IMR-90 (cell line): ENCODE results near the gene AKAP6. TPM values are rescaled to one million over a fixed set of nuclear protein-coding genes. Genes with fewer than 3 reads are reported as not detected.

Experiments
- ATAC-seq: fragments of 200-7000 bp; cut with Tn5 transposase; 2 replicates; pipeline ENCODE4 v1.9.1; 2020; ENCODE audit warnings: low read depth, mild to moderate bottlenecking, moderate library complexity
- BruUV-seq: library from RNA; stranded (reverse); fragments of 400-500 nt; replicated peaks from 2 replicates; lab custom pipeline; 2021; lab: Mats Ljungman, UMichigan
- CTCF ChIA-PET: fragments of 300-600 bp; formaldehyde crosslinking; extraction: SDS; loops from one replicate; lab custom pipeline; 2021; ENCODE audit warnings: antibody characterized with exemption; lab: Yijun Ruan, JAX
- POLR2A ChIA-PET: fragments of 300-600 bp; sonication (Branson Sonifier 250); formaldehyde crosslinking; loops from one replicate; lab custom pipeline; 2022; ENCODE audit warnings: antibody characterized with exemption; ENCODE audit not compliant: unreplicated experiment; lab: Charles Lee
- DNase-seq: peaks from one replicate; pipeline ENCODE4 v3.0.0; 2013
- H2AFZ ChIP-seq: replicated peaks from 2 replicates; pipeline ENCODE3; 2013; ENCODE audit warnings: low read length, mild to moderate bottlenecking; ENCODE audit not compliant: poor library complexity
- H2AK5ac ChIP-seq: 2 replicates; pipeline ENCODE4 v1.6.1; 2013; ENCODE audit warnings: low read depth, low read length, inconsistent platforms
- H2AK9ac ChIP-seq: replicated peaks from 2 replicates; pipeline ENCODE3; 2013; ENCODE audit warnings: mild to moderate bottlenecking, low read depth, low read length, moderate library complexity; ENCODE audit not compliant: poor library complexity
- H2BK120ac ChIP-seq: 2 replicates; pipeline ENCODE4 v1.6.1; 2013; ENCODE audit warnings: low read depth, low read length, inconsistent platforms
- H2BK15ac ChIP-seq: 3 replicates; pipeline ENCODE4 v1.6.1; 2013; ENCODE audit warnings: low read depth, low read length, inconsistent platforms
- H2BK20ac ChIP-seq: 2 replicates; pipeline ENCODE4 v1.6.1; 2013; ENCODE audit warnings: low read depth, mild to moderate bottlenecking, inconsistent platforms, low read length, moderate library complexity
- H2BK5ac ChIP-seq: 2 replicates; pipeline ENCODE4 v1.6.1; 2013; ENCODE audit warnings: mild to moderate bottlenecking, low read depth, low read length, inconsistent platforms; ENCODE audit not compliant: poor library complexity, severe bottlenecking
- H3K14ac ChIP-seq: replicated peaks from 2 replicates; pipeline ENCODE4 v1.6.1; 2013; ENCODE audit warnings: low read depth, low read length, inconsistent platforms
- H3K18ac ChIP-seq: 2 replicates; pipeline ENCODE4 v1.6.1; 2013; ENCODE audit warnings: low read depth, low read length, control low read depth
- H3K23ac ChIP-seq: 2 replicates; pipeline ENCODE4 v1.6.1; 2013; ENCODE audit warnings: low read depth, low read length, inconsistent platforms
- H3K27ac ChIP-seq: 2 replicates; pipeline ENCODE4 v1.5.1; 2013; ENCODE audit warnings: mild to moderate bottlenecking, control low read depth, low read length; ENCODE audit not compliant: insufficient read depth
- H3K27me3 ChIP-seq: 2 replicates; pipeline ENCODE4 v1.6.1; 2013; ENCODE audit warnings: low read length; ENCODE audit not compliant: control insufficient read depth, insufficient read depth
- H3K36me3 ChIP-seq: 2 replicates; pipeline ENCODE4 v1.6.1; 2013; ENCODE audit warnings: low read length, mixed read lengths; ENCODE audit not compliant: control insufficient read depth, insufficient read depth
- H3K4ac ChIP-seq: 2 replicates; pipeline ENCODE4 v1.6.1; 2013; ENCODE audit warnings: low read depth, low read length, inconsistent platforms
- H3K4me1 ChIP-seq: 2 replicates; pipeline ENCODE4 v1.6.1; 2013; ENCODE audit warnings: low read length, mixed read lengths; ENCODE audit not compliant: control insufficient read depth, insufficient read depth
- H3K4me2 ChIP-seq: 2 replicates; pipeline ENCODE4 v1.6.1; 2013; ENCODE audit warnings: low read depth, mild to moderate bottlenecking, control low read depth, low read length, moderate library complexity
- H3K4me3 ChIP-seq: 2 replicates; pipeline ENCODE4 v1.5.1; 2013; ENCODE audit warnings: low read depth, mild to moderate bottlenecking, control low read depth, low read length, moderate library complexity; ENCODE audit not compliant: insufficient read depth
- H3K56ac ChIP-seq: 2 replicates; pipeline ENCODE4 v1.6.1; 2013; ENCODE audit warnings: low read length, inconsistent platforms; ENCODE audit not compliant: insufficient read depth; ENCODE audit errors: extremely low read depth
- H3K79me1 ChIP-seq, 2 experiments: 2 replicates each; pipeline ENCODE4 v1.6.1; 2013; ENCODE audit warnings: low read length in 2 of 2, inconsistent platforms in 1 of 2, low read depth in 1 of 2
- H3K9ac ChIP-seq: 2 replicates; pipeline ENCODE4 v1.6.1; 2013; ENCODE audit warnings: low read depth, low read length, control low read depth
- H3K9me1 ChIP-seq: 2 replicates; pipeline ENCODE4 v1.6.1; 2013; ENCODE audit warnings: low read length, inconsistent platforms; ENCODE audit not compliant: insufficient read depth
- H3K9me3 ChIP-seq: 2 replicates; pipeline ENCODE4 v1.6.1; 2013; ENCODE audit warnings: low read length; ENCODE audit not compliant: control insufficient read depth, insufficient read depth
- H4K20me1 ChIP-seq: 2 replicates; pipeline ENCODE4 v1.6.1; 2013; ENCODE audit warnings: low read length, inconsistent platforms; ENCODE audit not compliant: insufficient read depth
- H4K5ac ChIP-seq: 2 replicates; pipeline ENCODE4 v1.6.1; 2013; ENCODE audit warnings: mild to moderate bottlenecking, low read depth, low read length, control low read depth
- H4K8ac ChIP-seq, 2 experiments: 2 replicates each; pipeline ENCODE4 v1.6.1; 2013; ENCODE audit warnings: low read depth in 2 of 2, low read length in 2 of 2, control low read depth in 1 of 2, inconsistent platforms in 1 of 2
- H4K91ac ChIP-seq: 2 replicates; pipeline ENCODE4 v1.6.1; 2013; ENCODE audit warnings: low read depth, low read length, inconsistent platforms; ENCODE audit not compliant: insufficient read depth
- BHLHE40 ChIP-seq: fragments of 150-350 bp; IDR thresholded peaks from 2 replicates; pipeline ENCODE4 v1.6.1; 2016; ENCODE audit warnings: mild to moderate bottlenecking, low read depth, low read length
- CEBPB ChIP-seq: IDR thresholded peaks from 2 replicates; pipeline ENCODE4 v1.6.1; 2012; ENCODE audit warnings: low read depth, low read length, improper control_type of control experiment
- MXI1 ChIP-seq: IDR thresholded peaks from 2 replicates; pipeline ENCODE4 v1.6.1; 2012; ENCODE audit warnings: low read depth, mild to moderate bottlenecking, low read length, moderate library complexity, borderline replicate concordance
- NFE2L2 ChIP-seq: fragments of 150-350 bp; IDR thresholded peaks from 2 replicates; pipeline ENCODE4 v1.6.1; 2016; ENCODE audit warnings: low read depth, mild to moderate bottlenecking, low read length
- POLR2A ChIP-seq: IDR thresholded peaks from 2 replicates; pipeline ENCODE4 v1.6.1; 2012; ENCODE audit warnings: mild to moderate bottlenecking, low read depth, low read length
- RAD21 ChIP-seq: IDR thresholded peaks from 2 replicates; pipeline ENCODE4 v1.6.1; 2012; ENCODE audit warnings: low read length, improper control_type of control experiment
- RCOR1 ChIP-seq: IDR thresholded peaks from 2 replicates; pipeline ENCODE4 v1.6.1; 2012; ENCODE audit warnings: mild to moderate bottlenecking, low read length, improper control_type of control experiment; ENCODE audit not compliant: insufficient replicate concordance
- SMC3 ChIP-seq: fragments of 150-350 bp; IDR thresholded peaks from 2 replicates; pipeline ENCODE4 v1.6.1; 2016; ENCODE audit warnings: low read depth, mild to moderate bottlenecking, antibody characterized with exemption, low read length, moderate library complexity
- WGBS, 2 experiments: methylation state at CpG; one replicate each; pipeline versions ENCODE4 v1.1.5 to v1.1.7; 2013; ENCODE audit warnings: missing lambda C conversion rate in 2 of 2; ENCODE audit not compliant: insufficient read length in 1 of 2; ENCODE audit errors: extremely low coverage in 2 of 2; 5-methylcytosine and 5-hydroxymethylcytosine counted together
- dilution Hi-C: fragments of 300-500 bp; cut with HindIII; formaldehyde crosslinking; loops from one replicate; pipeline ENCODE4 v1.14.3; 2018; ENCODE audit warnings: low sequenced_read_pairs; ENCODE audit not compliant: unreplicated experiment
- in situ Hi-C: fragments of 300-500 bp; cut with MboI; formaldehyde crosslinking; loops from 3 replicates; pipeline ENCODE4 v1.14.3; 2019; ENCODE audit warnings: low sequenced_read_pairs, inconsistent platforms, mixed read lengths
- intact Hi-C: fragments of 100-400 bp; cut with micrococcal nuclease; formaldehyde crosslinking; loops from 2 replicates; pipeline ENCODE4 v1.10.0; 2022
- polyA plus RNA-seq, 3 experiments: library from polyadenylated mRNA; depleted of rRNA; stranded (reverse); fragments of >200 nt; gene quantifications; 2 replicates each; pipeline ENCODE4 v1.2.3, GENCODE V29; 2012; ENCODE audit warnings: low replicate concordance in 1 of 3
- total RNA-seq: library from RNA; depleted of rRNA; stranded (reverse); fragments of >200 nt; gene quantifications from 2 replicates; pipeline ENCODE4 v1.2.3, GENCODE V29; 2012
- TF ChIP-seq, protein P1 (sequence below): fragments of 150-350 bp; IDR thresholded peaks from 2 replicates; pipeline ENCODE4 v1.6.1; 2016; ENCODE audit warnings: low read depth, mild to moderate bottlenecking, low read length, moderate library complexity, borderline replicate concordance

AKAP6 gene
- total and polyA plus RNA-seq, 2 of the 4 experiments (the other 2 are of a cell fraction), result 0.22 to 1.6 TPM

- Histone ChIP-seq H2AK5ac (peak overlapping the region; percentile 69; the same call in 1 of the 2 replicates), H3K27me3 (no peaks in the 10 kb centered on the region), H3K4me2 (peak overlapping the region; percentile 34), H3K56ac (peak overlapping the region; percentile 84), H3K23ac (peak overlapping the region; percentile 82), H4K8ac (peak overlapping the region in 1 of 2 experiments; percentile 76; a peak in 2 of 4 replicates), H4K5ac (peak overlapping the region; percentile 58), H3K9ac (no peak overlapping the region), H3K14ac (peak overlapping the region; percentile 91), H4K20me1 (no peaks in the 10 kb centered on the region), H3K4ac (peak overlapping the region; percentile 85), H2BK5ac (peak overlapping the region; percentile 97), H3K4me3 (no peak overlapping the region), H2BK15ac (peak overlapping the region; percentile 12; the same call in 1 of the 3 replicates), H3K9me3 (no peaks in the 10 kb centered on the region), H2BK20ac (peak overlapping the region; percentile 94), H2AK9ac (peak overlapping the region; percentile 3), H3K79me1 (no peaks in the 10 kb centered on the region), H2AFZ (peak overlapping the region; percentile 60), H2BK120ac (peak overlapping the region; percentile 93), H3K4me1 (peaks cover 17% of the 10 kb centered on the region), H3K9me1 (peaks cover 5% of the 10 kb centered on the region; the same call in 1 of the 2 replicates), H3K27ac (peak overlapping the region; percentile 83), H4K91ac (peak overlapping the region; percentile 78), H3K36me3 (no peaks in the 10 kb centered on the region), H3K18ac (peak overlapping the region; percentile 80)
- ATAC-seq (peak; percentile 87), DNase-seq (peak; percentile 97)
- in situ Hi-C loops (no loop called here), dilution Hi-C loops (no loop called here), intact Hi-C loops (loop anchor here (5.0 kb wide), 1 partner anchor 53 kb away; no protein-coding TSS in a partner anchor)
- CTCF ChIA-PET, result interaction anchor here (0.7 to 2.5 kb wide), 4 partner anchors 15 to 255 kb away, joined by 3 to 9 read pairs (median 4); no protein-coding TSS in a partner anchor
- no TSS peak for BruUV-seq
- WGBS, 2 experiments, result no CpG with 5 or more reads among the region's 10 CpGs
- peak; percentile 40; the same call in 1 of the 2 replicates for TF ChIP-seq POLR2A
- peak; percentile 18; the same call in 1 of the 2 replicates for TF ChIP-seq NFE2L2
- TF ChIP-seq CEBPB, result peak; percentile 70
- no peak for TF ChIP-seq RAD21
- peak; percentile 64 for TF ChIP-seq BHLHE40
- TF ChIP-seq MXI1, result 0 out of 2 replicates have a peak, but pooled peaks have one; percentile 28
- TF ChIP-seq SMC3, result no peak
- TF ChIP-seq, protein P1, sequence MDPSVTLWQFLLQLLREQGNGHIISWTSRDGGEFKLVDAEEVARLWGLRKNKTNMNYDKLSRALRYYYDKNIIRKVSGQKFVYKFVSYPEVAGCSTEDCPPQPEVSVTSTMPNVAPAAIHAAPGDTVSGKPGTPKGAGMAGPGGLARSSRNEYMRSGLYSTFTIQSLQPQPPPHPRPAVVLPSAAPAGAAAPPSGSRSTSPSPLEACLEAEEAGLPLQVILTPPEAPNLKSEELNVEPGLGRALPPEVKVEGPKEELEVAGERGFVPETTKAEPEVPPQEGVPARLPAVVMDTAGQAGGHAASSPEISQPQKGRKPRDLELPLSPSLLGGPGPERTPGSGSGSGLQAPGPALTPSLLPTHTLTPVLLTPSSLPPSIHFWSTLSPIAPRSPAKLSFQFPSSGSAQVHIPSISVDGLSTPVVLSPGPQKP, result no peak
- peak; percentile 12 for TF ChIP-seq RCOR1
- POLR2A ChIA-PET, result interaction anchor here (0.6 kb wide), 1 partner anchor 127 kb away, joined by 3 read pairs; no protein-coding TSS in a partner anchor
Measured at GRCh38 chr14:32509632-32510187, 180.6 kb downstream of the AKAP6 start.
